ENCODE data around the gene HSPA9. TPM values are rescaled to one million over a fixed set of nuclear protein-coding genes. Genes with fewer than 3 reads are reported as not detected.

HSPA9 gene
- total and polyA plus RNA-seq, 10 of the 15 experiments (the other 5 are each of a cell fraction or from before 2014, with no cell fraction given), result 145 to 455 (median 343) TPM

- no peak for TF ChIP-seq ZBTB11 (CRISPR knock-in tag; IDR thresholded peaks at IDR 0.05)
- TF ChIP-seq DPF2 (IDR thresholded peaks at IDR 0.05), result peak; percentile 56
- TF ChIP-seq, protein P1, sequence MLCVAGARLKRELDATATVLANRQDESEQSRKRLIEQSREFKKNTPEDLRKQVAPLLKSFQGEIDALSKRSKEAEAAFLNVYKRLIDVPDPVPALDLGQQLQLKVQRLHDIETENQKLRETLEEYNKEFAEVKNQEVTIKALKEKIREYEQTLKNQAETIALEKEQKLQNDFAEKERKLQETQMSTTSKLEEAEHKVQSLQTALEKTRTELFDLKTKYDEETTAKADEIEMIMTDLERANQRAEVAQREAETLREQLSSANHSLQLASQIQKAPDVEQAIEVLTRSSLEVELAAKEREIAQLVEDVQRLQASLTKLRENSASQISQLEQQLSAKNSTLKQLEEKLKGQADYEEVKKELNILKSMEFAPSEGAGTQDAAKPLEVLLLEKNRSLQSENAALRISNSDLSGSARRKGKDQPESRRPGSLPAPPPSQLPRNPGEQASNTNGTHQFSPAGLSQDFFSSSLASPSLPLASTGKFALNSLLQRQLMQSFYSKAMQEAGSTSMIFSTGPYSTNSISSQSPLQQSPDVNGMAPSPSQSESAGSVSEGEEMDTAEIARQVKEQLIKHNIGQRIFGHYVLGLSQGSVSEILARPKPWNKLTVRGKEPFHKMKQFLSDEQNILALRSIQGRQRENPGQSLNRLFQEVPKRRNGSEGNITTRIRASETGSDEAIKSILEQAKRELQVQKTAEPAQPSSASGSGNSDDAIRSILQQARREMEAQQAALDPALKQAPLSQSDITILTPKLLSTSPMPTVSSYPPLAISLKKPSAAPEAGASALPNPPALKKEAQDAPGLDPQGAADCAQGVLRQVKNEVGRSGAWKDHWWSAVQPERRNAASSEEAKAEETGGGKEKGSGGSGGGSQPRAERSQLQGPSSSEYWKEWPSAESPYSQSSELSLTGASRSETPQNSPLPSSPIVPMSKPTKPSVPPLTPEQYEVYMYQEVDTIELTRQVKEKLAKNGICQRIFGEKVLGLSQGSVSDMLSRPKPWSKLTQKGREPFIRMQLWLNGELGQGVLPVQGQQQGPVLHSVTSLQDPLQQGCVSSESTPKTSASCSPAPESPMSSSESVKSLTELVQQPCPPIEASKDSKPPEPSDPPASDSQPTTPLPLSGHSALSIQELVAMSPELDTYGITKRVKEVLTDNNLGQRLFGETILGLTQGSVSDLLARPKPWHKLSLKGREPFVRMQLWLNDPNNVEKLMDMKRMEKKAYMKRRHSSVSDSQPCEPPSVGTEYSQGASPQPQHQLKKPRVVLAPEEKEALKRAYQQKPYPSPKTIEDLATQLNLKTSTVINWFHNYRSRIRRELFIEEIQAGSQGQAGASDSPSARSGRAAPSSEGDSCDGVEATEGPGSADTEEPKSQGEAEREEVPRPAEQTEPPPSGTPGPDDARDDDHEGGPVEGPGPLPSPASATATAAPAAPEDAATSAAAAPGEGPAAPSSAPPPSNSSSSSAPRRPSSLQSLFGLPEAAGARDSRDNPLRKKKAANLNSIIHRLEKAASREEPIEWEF (IDR thresholded peaks at IDR 0.05; ENCODE audit: insufficient replicate concordance, low read depth, low read length), result no peak
- TF ChIP-seq ZBED1 (IDR thresholded peaks at IDR 0.05; ENCODE audit: borderline replicate concordance), result no peak
- TF ChIP-seq ZZZ3 (IDR thresholded peaks at IDR 0.05; ENCODE audit: control insufficient read depth, insufficient read length, low read depth), result no peak
- 0 out of 2 replicates have a peak, but pooled peaks have one; percentile 30 for TF ChIP-seq PAX5 (IDR thresholded peaks at IDR 0.05; ENCODE audit: borderline replicate concordance, low read depth, low read length)
- no peak for TF ChIP-seq SREBF2 (IDR thresholded peaks at IDR 0.05; ENCODE audit: low read length)
- TF ChIP-seq ZNF274 (IDR thresholded peaks at IDR 0.05; ENCODE audit: insufficient read depth, insufficient read length), result no peak
- no peak for TF ChIP-seq NR2C2 (IDR thresholded peaks at IDR 0.05; ENCODE audit: borderline replicate concordance, control insufficient read depth, insufficient read length, low read depth)
- TF ChIP-seq MTA3 (IDR thresholded peaks at IDR 0.05; ENCODE audit: borderline replicate concordance, low read length), result no peak
- TF ChIP-seq MXI1 (IDR thresholded peaks at IDR 0.05; ENCODE audit: low read depth, low read length), result no peak
- TF ChIP-seq SIX5 (IDR thresholded peaks at IDR 0.05; ENCODE audit: low read depth, low read length, severe bottlenecking), result no peak
- no peak for TF ChIP-seq HDAC2 (IDR thresholded peaks at IDR 0.05)
- TF ChIP-seq, protein P2, sequence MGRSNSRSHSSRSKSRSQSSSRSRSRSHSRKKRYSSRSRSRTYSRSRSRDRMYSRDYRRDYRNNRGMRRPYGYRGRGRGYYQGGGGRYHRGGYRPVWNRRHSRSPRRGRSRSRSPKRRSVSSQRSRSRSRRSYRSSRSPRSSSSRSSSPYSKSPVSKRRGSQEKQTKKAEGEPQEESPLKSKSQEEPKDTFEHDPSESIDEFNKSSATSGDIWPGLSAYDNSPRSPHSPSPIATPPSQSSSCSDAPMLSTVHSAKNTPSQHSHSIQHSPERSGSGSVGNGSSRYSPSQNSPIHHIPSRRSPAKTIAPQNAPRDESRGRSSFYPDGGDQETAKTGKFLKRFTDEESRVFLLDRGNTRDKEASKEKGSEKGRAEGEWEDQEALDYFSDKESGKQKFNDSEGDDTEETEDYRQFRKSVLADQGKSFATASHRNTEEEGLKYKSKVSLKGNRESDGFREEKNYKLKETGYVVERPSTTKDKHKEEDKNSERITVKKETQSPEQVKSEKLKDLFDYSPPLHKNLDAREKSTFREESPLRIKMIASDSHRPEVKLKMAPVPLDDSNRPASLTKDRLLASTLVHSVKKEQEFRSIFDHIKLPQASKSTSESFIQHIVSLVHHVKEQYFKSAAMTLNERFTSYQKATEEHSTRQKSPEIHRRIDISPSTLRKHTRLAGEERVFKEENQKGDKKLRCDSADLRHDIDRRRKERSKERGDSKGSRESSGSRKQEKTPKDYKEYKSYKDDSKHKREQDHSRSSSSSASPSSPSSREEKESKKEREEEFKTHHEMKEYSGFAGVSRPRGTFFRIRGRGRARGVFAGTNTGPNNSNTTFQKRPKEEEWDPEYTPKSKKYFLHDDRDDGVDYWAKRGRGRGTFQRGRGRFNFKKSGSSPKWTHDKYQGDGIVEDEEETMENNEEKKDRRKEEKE (IDR thresholded peaks at IDR 0.05), result no peak
- TF ChIP-seq, protein P3, sequence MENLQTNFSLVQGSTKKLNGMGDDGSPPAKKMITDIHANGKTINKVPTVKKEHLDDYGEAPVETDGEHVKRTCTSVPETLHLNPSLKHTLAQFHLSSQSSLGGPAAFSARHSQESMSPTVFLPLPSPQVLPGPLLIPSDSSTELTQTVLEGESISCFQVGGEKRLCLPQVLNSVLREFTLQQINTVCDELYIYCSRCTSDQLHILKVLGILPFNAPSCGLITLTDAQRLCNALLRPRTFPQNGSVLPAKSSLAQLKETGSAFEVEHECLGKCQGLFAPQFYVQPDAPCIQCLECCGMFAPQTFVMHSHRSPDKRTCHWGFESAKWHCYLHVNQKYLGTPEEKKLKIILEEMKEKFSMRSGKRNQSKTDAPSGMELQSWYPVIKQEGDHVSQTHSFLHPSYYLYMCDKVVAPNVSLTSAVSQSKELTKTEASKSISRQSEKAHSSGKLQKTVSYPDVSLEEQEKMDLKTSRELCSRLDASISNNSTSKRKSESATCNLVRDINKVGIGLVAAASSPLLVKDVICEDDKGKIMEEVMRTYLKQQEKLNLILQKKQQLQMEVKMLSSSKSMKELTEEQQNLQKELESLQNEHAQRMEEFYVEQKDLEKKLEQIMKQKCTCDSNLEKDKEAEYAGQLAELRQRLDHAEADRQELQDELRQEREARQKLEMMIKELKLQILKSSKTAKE (IDR thresholded peaks at IDR 0.05; ENCODE audit: low read depth, poor library complexity, severe bottlenecking), result no peak
- no peak for TF ChIP-seq MYB (IDR thresholded peaks at IDR 0.05; ENCODE audit: borderline replicate concordance, low read depth, low read length)
Measured at GRCh38 chr5:138603249-138603920, 28.2 kb upstream of the HSPA9 start (continued).
